ENCODE results near the gene GRAPL.
"Not testable (repeated sequence)": the region's sequence is repeated elsewhere in the genome, so short reads cannot be mapped to it uniquely, and the experiment has no call there.

Gene GRAPL

GRCh38 chr17:19133793-19134192 lies 6.4 kb downstream of the GRAPL start:
- peak; percentile 92 for FAIRE-seq
- DNase-seq (ENCODE audit: insufficient read length, low spot score) = not testable (repeated sequence)

- FAIRE-seq = peak; percentile 89
- not testable (repeated sequence) for DNase-seq (ENCODE audit: insufficient read length, low spot score)
Observed at GRCh38 chr17:19135391-19135790, 8.0 kb downstream of the GRAPL start.

- not testable (repeated sequence) for DNase-seq (ENCODE audit: insufficient read length, low spot score)
- peak; percentile 16 for FAIRE-seq
Observed at GRCh38 chr17:19136138-19136537, 8.7 kb downstream of the GRAPL start.

- peak; percentile 83 for FAIRE-seq
- DNase-seq (ENCODE audit: insufficient read length, low spot score) = not testable (repeated sequence)
Observed at GRCh38 chr17:19136605-19137004, 9.2 kb downstream of the GRAPL start.

- peak; percentile 90 for FAIRE-seq
Observed at GRCh38 chr17:19137959-19138358, 10.6 kb downstream of the GRAPL start.

GRCh38 chr17:19141366-19142155 lies 14.2 kb downstream of the GRAPL start:
- not testable (repeated sequence) for DNase-seq (ENCODE audit: insufficient read length, low spot score)
- FAIRE-seq = peak; percentile 99

More at GRCh38 chr17:19137959-19138358, 10.6 kb downstream of the GRAPL start:
- DNase-seq (ENCODE audit: insufficient read length, low spot score) = not testable (repeated sequence)

GRCh38 chr17:19142419-19142818 lies 15.0 kb downstream of the GRAPL start:
- not testable (repeated sequence) for DNase-seq (ENCODE audit: insufficient read length, low spot score); FAIRE-seq

- not testable (repeated sequence) for DNase-seq (ENCODE audit: insufficient read length, low spot score); FAIRE-seq
Observed at GRCh38 chr17:19143097-19143777, 15.8 kb downstream of the GRAPL start.

- DNase-seq (ENCODE audit: insufficient read length, low spot score); FAIRE-seq: not testable (repeated sequence)
Observed at GRCh38 chr17:19144373-19144772, 17.0 kb downstream of the GRAPL start.

- FAIRE-seq; DNase-seq (ENCODE audit: insufficient read length, low spot score): not testable (repeated sequence)
Observed at GRCh38 chr17:19145471-19145870, 18.1 kb downstream of the GRAPL start.

GRCh38 chr17:19150678-19151615 lies 23.6 kb downstream of the GRAPL start:
- DNase-seq (ENCODE audit: insufficient read length, low spot score); FAIRE-seq: not testable (repeated sequence)

GRCh38 chr17:19157628-19158027 lies 30.2 kb downstream of the GRAPL start:
- DNase-seq (ENCODE audit: insufficient read length, low spot score); FAIRE-seq: not testable (repeated sequence)

GRCh38 chr17:19158478-19158877 lies 31.1 kb downstream of the GRAPL start:
- DNase-seq (ENCODE audit: insufficient read length, low spot score); FAIRE-seq: not testable (repeated sequence)

GRCh38 chr17:19158938-19159337 lies 31.5 kb downstream of the GRAPL start:
- not testable (repeated sequence) for FAIRE-seq; DNase-seq (ENCODE audit: insufficient read length, low spot score)

GRCh38 chr17:19161308-19162107 lies 34.1 kb downstream of the GRAPL start:
- FAIRE-seq = not testable (repeated sequence)

GRCh38 chr17:19162384-19163216 lies 35.2 kb downstream of the GRAPL start:
- not testable (repeated sequence) for DNase-seq (ENCODE audit: insufficient read length, low spot score); FAIRE-seq

More at GRCh38 chr17:19161308-19162107, 34.1 kb downstream of the GRAPL start:
- not testable (repeated sequence) for DNase-seq (ENCODE audit: insufficient read length, low spot score)

GRCh38 chr17:19174422-19174821 lies 47.0 kb downstream of the GRAPL start:
- DNase-seq (ENCODE audit: insufficient read length, low spot score); FAIRE-seq: not testable (repeated sequence)

GRCh38 chr17:19175410-19175809 lies 48.0 kb downstream of the GRAPL start:
- not testable (repeated sequence) for DNase-seq (ENCODE audit: insufficient read length, low spot score); FAIRE-seq
